Measurements from ENCODE around the gene IL11RA.

DNA sequence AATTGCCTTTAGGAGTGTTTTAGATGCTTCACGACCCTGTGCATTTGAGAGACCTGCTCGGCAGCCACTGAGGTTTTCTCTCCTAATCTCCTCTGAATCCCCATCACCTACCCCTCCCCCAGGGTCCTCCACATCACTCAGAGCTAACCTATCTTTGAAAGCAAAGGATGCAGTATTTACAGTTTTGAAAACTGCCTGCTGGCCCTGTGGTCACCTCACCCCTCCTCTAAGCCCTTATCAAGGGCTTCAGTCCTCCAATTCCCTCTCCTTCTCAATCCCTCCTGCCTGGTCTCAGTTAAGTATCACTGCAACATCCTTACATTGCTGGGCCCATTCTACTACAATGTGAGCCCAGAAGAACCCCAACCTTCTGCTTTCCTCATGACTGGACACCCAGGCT is 44.7 kb upstream of the IL11RA start:
- TF ChIP-seq, protein P1, sequence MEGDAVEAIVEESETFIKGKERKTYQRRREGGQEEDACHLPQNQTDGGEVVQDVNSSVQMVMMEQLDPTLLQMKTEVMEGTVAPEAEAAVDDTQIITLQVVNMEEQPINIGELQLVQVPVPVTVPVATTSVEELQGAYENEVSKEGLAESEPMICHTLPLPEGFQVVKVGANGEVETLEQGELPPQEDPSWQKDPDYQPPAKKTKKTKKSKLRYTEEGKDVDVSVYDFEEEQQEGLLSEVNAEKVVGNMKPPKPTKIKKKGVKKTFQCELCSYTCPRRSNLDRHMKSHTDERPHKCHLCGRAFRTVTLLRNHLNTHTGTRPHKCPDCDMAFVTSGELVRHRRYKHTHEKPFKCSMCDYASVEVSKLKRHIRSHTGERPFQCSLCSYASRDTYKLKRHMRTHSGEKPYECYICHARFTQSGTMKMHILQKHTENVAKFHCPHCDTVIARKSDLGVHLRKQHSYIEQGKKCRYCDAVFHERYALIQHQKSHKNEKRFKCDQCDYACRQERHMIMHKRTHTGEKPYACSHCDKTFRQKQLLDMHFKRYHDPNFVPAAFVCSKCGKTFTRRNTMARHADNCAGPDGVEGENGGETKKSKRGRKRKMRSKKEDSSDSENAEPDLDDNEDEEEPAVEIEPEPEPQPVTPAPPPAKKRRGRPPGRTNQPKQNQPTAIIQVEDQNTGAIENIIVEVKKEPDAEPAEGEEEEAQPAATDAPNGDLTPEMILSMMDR (IDR thresholded peaks at IDR 0.05), result no peak
- no peak for TF ChIP-seq POLR2A (IDR thresholded peaks at IDR 0.05)

All from right lobe of liver (tissue), 4 donors.